GM18505 (cell line): ENCODE results near the gene PTCHD4.
"Not testable (repeated sequence)": the region's sequence is repeated elsewhere in the genome, so short reads cannot be mapped to it uniquely, and the experiment has no call there.

Experiments
- ATAC-seq: cut with Tn5 transposase; IDR thresholded peaks from one replicate; pipeline ENCODE4 v1.9.1; 2021; ENCODE audit not compliant: unreplicated experiment
- POLR2A ChIP-seq: IDR thresholded peaks from 4 replicates; pipeline ENCODE4 v1.6.1; 2011; ENCODE audit warnings: borderline replicate concordance; ENCODE audit not compliant: insufficient read depth, insufficient read length; ENCODE audit errors: extremely low read depth

The PTCHD4 gene

GRCh38 chr6:48116699-48117645 is 6.0 kb upstream of the PTCHD4 start:
- ATAC-seq, result no peak
- TF ChIP-seq POLR2A, result no peak

GRCh38 chr6:48113130-48113529 is 2.1 kb upstream of the PTCHD4 start:
- TF ChIP-seq POLR2A, result no peak
- no peak for ATAC-seq

- no peak for TF ChIP-seq POLR2A
- ATAC-seq, result no peak
These were observed 578 bp upstream of the PTCHD4 start for GRCh38 chr6:48111575-48111974.

- ATAC-seq, result no peak
These were observed 408 bp downstream of the PTCHD4 start for GRCh38 chr6:48110436-48111142.

GRCh38 chr6:48109944-48110343 is 1.1 kb downstream of the PTCHD4 start:
- no peak for ATAC-seq
- TF ChIP-seq POLR2A, result no peak

More at GRCh38 chr6:48110436-48111142, 408 bp downstream of the PTCHD4 start:
- TF ChIP-seq POLR2A, result no peak

GRCh38 chr6:48102476-48103195 is 8.4 kb downstream of the PTCHD4 start:
- not testable (repeated sequence) for ATAC-seq

GRCh38 chr6:48101290-48101689 is 9.7 kb downstream of the PTCHD4 start:
- TF ChIP-seq POLR2A, result no peak
- ATAC-seq, result peak; percentile 95

- TF ChIP-seq POLR2A, result no peak
- ATAC-seq, result no peak
These were observed 10.5 kb downstream of the PTCHD4 start for GRCh38 chr6:48100588-48100895.

- no peak for TF ChIP-seq POLR2A
- no peak for ATAC-seq
These were observed 11.0 kb downstream of the PTCHD4 start for GRCh38 chr6:48099713-48100587.

- ATAC-seq, result no peak
- no peak for TF ChIP-seq POLR2A
These were observed 12.1 kb downstream of the PTCHD4 start for GRCh38 chr6:48098923-48099322.

- ATAC-seq, result no peak
- no peak for TF ChIP-seq POLR2A
These were observed 18.3 kb downstream of the PTCHD4 start for GRCh38 chr6:48092550-48093217.

GRCh38 chr6:48090546-48090945 is 20.5 kb downstream of the PTCHD4 start:
- no peak for ATAC-seq
- no peak for TF ChIP-seq POLR2A

- no peak for ATAC-seq
- TF ChIP-seq POLR2A, result no peak
These were observed 23.5 kb downstream of the PTCHD4 start for GRCh38 chr6:48087448-48087847.

- no peak for ATAC-seq
- no peak for TF ChIP-seq POLR2A
These were observed 24.8 kb downstream of the PTCHD4 start for GRCh38 chr6:48086187-48086586.
